ENCODE measurements around the gene ISYNA1. TPM values are rescaled to one million over a fixed set of nuclear protein-coding genes. Genes with fewer than 3 reads are reported as not detected.

The ISYNA1 gene
- total and polyA plus RNA-seq, 10 of the 15 experiments (the other 5 are each of a cell fraction or from before 2014, with no cell fraction given) = 1.9 to 37.0 (median 9.1) TPM

DNA sequence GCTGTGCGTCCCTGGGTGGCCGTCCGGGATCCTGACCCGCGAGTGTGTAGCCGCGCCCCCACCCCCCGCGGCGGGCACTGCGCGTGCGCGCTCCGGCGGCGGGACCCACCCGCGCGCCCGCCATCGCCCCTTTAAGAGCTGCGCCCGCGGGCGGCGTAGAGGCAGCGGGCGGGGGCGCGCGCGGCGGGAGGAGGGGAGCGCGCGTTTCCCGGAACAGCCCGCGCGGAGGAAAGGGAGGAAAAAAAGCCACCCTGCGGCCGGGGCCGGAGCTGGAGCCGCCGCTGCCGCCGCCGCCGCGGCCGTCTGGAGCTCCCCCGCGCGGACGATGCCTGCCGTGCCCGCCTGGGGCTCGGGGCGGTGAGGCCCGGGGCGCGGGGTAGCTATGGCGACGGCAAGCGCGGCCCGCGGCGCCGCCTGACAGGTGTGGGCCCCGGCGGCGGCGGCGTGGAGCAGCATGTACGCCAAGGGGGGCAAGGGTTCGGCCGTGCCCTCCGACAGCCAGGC lies 18.7 kb downstream of the ISYNA1 start, which contains the start of gene SSBP4 (continued):
- TF ChIP-seq, protein P1, sequence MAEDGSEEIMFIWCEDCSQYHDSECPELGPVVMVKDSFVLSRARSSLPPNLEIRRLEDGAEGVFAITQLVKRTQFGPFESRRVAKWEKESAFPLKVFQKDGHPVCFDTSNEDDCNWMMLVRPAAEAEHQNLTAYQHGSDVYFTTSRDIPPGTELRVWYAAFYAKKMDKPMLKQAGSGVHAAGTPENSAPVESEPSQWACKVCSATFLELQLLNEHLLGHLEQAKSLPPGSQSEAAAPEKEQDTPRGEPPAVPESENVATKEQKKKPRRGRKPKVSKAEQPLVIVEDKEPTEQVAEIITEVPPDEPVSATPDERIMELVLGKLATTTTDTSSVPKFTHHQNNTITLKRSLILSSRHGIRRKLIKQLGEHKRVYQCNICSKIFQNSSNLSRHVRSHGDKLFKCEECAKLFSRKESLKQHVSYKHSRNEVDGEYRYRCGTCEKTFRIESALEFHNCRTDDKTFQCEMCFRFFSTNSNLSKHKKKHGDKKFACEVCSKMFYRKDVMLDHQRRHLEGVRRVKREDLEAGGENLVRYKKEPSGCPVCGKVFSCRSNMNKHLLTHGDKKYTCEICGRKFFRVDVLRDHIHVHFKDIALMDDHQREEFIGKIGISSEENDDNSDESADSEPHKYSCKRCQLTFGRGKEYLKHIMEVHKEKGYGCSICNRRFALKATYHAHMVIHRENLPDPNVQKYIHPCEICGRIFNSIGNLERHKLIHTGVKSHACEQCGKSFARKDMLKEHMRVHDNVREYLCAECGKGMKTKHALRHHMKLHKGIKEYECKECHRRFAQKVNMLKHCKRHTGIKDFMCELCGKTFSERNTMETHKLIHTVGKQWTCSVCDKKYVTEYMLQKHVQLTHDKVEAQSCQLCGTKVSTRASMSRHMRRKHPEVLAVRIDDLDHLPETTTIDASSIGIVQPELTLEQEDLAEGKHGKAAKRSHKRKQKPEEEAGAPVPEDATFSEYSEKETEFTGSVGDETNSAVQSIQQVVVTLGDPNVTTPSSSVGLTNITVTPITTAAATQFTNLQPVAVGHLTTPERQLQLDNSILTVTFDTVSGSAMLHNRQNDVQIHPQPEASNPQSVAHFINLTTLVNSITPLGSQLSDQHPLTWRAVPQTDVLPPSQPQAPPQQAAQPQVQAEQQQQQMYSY (CRISPR knock-in tag; IDR thresholded peaks at IDR 0.05) = no peak
- TF ChIP-seq EED (IDR thresholded peaks at IDR 0.05; ENCODE audit: low read depth) (no peak), RAD21 (IDR thresholded peaks at IDR 0.05; ENCODE audit: insufficient read depth, low read depth, low read length) (no peak), POLR2A (IDR thresholded peaks at IDR 0.05; ENCODE audit: low read depth, low read length) (no peak), SMC3 (IDR thresholded peaks at IDR 0.05; ENCODE audit: borderline replicate concordance, low read length) (no peak), ZBED1 (IDR thresholded peaks at IDR 0.05; ENCODE audit: borderline replicate concordance) (no peak), NFYA (IDR thresholded peaks at IDR 0.05; ENCODE audit: borderline replicate concordance, low read depth, low read length) (no peak), KLF5 (IDR thresholded peaks at IDR 0.05; ENCODE audit: partially characterized antibody) (no peak), CEBPB (IDR thresholded peaks at IDR 0.05; ENCODE audit: borderline replicate concordance in 1 of 2, low read depth in 2 of 2, low read length in 2 of 2) (no peak), BCL3 (IDR thresholded peaks at IDR 0.05; ENCODE audit: borderline replicate concordance, insufficient read depth, low read depth, low read length, poor library complexity, severe bottlenecking) (no peak), SPI1 (IDR thresholded peaks at IDR 0.05; ENCODE audit: borderline replicate concordance, insufficient read depth, low read depth, low read length) (no peak), ZNF622 (IDR thresholded peaks at IDR 0.05) (no peak), MTA3 (IDR thresholded peaks at IDR 0.05; ENCODE audit: borderline replicate concordance, low read length) (no peak), GABPA (IDR thresholded peaks at IDR 0.05; ENCODE audit: low read depth) (no peak)
- TF ChIP-seq, protein P2, sequence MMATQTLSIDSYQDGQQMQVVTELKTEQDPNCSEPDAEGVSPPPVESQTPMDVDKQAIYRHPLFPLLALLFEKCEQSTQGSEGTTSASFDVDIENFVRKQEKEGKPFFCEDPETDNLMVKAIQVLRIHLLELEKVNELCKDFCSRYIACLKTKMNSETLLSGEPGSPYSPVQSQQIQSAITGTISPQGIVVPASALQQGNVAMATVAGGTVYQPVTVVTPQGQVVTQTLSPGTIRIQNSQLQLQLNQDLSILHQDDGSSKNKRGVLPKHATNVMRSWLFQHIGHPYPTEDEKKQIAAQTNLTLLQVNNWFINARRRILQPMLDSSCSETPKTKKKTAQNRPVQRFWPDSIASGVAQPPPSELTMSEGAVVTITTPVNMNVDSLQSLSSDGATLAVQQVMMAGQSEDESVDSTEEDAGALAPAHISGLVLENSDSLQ (IDR thresholded peaks at IDR 0.05) = no peak
- TF ChIP-seq, protein P3, sequence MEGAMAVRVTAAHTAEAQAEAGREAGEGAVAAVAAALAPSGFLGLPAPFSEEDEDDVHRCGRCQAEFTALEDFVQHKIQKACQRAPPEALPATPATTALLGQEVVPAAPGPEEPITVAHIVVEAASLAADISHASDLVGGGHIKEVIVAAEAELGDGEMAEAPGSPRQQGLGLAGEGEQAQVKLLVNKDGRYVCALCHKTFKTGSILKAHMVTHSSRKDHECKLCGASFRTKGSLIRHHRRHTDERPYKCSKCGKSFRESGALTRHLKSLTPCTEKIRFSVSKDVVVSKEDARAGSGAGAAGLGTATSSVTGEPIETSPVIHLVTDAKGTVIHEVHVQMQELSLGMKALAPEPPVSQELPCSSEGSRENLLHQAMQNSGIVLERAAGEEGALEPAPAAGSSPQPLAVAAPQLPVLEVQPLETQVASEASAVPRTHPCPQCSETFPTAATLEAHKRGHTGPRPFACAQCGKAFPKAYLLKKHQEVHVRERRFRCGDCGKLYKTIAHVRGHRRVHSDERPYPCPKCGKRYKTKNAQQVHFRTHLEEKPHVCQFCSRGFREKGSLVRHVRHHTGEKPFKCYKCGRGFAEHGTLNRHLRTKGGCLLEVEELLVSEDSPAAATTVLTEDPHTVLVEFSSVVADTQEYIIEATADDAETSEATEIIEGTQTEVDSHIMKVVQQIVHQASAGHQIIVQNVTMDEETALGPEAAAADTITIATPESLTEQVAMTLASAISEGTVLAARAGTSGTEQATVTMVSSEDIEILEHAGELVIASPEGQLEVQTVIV (IDR thresholded peaks at IDR 0.05; ENCODE audit: borderline replicate concordance, partially characterized antibody) = no peak
- TF ChIP-seq, protein P4, sequence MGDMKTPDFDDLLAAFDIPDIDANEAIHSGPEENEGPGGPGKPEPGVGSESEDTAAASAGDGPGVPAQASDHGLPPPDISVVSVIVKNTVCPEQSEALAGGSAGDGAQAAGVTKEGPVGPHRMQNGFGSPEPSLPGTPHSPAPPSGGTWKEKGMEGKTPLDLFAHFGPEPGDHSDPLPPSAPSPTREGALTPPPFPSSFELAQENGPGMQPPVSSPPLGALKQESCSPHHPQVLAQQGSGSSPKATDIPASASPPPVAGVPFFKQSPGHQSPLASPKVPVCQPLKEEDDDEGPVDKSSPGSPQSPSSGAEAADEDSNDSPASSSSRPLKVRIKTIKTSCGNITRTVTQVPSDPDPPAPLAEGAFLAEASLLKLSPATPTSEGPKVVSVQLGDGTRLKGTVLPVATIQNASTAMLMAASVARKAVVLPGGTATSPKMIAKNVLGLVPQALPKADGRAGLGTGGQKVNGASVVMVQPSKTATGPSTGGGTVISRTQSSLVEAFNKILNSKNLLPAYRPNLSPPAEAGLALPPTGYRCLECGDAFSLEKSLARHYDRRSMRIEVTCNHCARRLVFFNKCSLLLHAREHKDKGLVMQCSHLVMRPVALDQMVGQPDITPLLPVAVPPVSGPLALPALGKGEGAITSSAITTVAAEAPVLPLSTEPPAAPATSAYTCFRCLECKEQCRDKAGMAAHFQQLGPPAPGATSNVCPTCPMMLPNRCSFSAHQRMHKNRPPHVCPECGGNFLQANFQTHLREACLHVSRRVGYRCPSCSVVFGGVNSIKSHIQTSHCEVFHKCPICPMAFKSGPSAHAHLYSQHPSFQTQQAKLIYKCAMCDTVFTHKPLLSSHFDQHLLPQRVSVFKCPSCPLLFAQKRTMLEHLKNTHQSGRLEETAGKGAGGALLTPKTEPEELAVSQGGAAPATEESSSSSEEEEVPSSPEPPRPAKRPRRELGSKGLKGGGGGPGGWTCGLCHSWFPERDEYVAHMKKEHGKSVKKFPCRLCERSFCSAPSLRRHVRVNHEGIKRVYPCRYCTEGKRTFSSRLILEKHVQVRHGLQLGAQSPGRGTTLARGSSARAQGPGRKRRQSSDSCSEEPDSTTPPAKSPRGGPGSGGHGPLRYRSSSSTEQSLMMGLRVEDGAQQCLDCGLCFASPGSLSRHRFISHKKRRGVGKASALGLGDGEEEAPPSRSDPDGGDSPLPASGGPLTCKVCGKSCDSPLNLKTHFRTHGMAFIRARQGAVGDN (IDR thresholded peaks at IDR 0.05) = 0 out of 2 replicates have a peak, but pooled peaks have one; percentile 43
